ENCODE results near the gene SPON1.
"Not testable (repeated sequence)": the region's sequence is repeated elsewhere in the genome, so short reads cannot be mapped to it uniquely, and the experiment has no call there.

SPON1 gene

DNA sequence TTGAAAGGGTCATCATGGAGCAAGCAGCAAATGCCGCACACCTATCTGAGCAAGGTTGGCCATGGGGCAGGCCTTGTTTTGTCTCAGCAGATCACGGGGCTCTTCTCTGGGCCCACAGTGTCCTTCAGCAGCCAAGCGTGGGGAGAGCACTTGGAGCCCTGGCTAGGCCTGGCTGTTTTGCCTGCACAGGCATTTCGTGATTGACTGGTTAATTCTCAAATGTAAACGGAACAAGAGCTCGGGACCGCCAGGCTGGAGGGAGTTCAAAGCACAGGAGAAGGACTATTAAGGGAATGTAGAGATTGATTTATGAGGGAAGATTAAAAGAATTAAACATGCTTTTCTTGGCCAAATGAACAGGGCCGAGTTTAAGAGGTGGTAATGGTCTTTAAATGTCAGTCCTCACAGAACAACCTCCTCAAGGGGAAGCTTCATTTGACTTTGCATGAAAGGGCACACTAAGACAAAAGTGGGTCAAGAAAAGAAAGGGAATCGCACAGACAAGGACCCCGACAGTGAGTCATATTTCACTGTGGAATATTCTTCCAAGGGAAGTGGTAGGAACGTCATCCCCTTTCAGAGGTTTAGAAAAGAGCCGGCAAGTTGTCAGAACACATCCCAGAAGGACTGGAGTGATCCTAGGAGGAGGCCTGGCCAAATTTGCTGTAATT lies 20.7 kb downstream of the SPON1 start:
- DNase-seq (ENCODE audit: low read depth) = no peak

DNA sequence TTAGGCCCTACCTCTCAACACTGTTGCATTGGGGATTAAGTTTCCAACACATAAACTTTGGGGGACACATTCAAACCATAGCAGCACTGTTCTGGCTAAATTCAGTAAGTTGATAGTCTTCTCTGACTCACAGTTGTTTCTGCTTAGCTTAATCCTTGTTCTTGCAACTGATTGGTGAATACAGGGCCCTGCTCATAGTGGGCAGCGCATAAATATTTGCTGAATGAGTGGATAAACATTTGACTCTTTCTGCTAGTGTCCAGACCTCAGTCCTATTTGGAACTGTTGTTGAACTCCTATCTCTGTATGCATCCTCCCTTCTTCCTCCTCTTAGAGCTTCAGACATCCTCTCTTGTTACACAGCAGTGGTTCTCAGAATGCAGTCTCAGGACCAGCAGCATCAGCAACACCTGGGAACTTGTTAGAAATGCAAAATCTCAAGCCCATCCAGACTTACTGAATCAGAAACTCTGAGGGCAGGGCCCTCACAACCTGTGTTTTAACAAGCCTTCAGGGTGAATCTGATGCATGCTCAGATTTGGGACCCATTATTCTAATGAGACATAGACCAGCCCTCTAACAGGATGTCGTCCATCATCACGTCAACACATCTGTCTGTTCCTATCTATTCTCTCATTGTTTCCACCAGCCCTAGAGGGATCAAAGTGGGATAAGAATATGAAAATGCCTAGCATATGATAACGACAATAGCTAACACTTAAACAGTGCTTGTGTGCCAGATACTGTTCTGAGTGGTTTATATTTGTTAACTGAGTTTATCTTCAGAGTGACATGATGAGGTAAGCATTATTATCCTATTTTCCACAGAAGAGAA lies 22.3 kb downstream of the SPON1 start:
- peak; percentile 44 for DNase-seq (ENCODE audit: low read depth)

DNA sequence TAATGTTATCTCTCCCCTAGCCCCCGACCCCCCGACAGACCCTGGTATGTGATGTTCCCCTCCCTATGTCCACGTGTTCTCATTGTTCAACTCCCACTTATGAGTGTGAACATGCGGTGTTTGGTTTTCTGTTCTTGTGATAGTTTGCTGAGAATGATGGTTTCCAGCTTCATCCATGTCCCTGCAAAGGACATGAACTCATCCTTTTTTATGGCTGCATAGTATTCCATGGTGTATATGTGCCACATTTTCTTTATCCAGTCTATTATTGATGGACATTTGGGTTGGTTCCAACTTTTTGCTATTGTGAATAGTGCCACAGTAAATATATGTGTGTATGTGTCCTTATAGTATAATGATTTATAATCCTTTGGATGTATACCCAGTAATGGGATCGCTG lies 24.2 kb downstream of the SPON1 start:
- not testable (repeated sequence) for DNase-seq (ENCODE audit: low read depth)

DNA sequence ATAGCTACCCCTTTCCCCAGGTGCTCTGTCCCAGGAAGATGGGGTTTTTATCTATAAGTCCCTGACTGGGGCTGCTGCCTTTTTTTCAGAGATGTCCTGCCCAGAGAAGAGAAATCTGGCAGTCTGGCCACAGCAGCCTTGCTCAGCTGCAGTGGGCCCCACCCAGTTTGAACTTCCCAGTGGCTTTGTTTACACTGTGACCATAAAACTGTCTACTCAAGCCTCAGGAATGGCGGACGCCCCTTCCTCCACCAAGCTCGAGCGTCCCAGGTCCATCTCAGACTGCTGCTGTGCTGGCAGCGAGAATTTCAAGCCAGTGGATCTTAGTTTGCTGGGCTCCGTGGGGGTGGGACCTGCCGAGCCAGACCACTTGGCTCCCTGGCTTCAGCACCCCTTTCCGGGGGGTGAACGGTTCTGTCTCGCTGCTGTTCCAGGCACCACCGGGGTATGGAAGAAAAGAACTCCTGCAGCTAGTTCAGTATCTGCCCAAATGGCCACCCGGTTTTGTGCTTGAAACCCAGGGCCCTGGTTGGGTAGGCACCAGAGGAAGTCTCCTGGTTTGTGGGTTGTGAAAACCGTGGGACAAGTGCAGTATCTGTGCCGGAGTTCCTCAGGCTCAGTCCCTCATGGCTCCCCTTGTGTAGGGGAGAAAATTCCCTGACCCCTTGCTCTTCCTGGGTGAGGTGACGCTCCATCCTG lies 29.8 kb downstream of the SPON1 start:
- not testable (repeated sequence) for DNase-seq (ENCODE audit: low read depth)

DNA sequence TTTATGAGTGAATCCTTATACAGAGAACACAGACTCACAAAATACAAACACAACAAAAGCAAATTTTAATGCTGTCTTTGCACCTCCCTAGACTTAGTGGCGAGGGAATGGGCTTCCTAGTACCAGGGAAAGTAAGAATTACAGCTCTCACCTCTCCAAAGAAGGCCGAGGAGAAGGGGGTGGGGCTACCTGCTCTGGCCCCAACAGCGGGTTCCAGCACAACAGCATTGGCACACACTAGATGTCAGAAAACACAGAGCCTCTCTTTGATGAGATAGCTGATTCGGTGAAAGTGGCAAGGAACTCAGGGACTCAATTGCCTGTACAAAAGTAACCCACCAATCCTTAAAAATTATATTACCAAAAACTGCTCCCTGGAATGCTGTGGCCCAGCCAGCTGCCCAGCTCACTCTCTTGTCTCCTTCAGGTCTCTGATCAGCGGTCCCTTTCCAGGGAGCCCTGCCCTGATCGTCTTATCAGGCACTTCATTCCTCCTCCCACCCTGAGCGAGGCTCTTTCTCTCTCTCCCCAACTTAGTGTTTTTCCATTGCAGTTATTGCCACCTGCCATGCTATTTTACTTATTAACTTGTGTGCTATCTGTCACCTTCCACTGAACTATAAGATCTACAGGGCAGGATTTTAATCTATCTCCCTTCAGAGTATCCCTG lies 30.7 kb downstream of the SPON1 start:
- DNase-seq (ENCODE audit: low read depth) = no peak

DNA sequence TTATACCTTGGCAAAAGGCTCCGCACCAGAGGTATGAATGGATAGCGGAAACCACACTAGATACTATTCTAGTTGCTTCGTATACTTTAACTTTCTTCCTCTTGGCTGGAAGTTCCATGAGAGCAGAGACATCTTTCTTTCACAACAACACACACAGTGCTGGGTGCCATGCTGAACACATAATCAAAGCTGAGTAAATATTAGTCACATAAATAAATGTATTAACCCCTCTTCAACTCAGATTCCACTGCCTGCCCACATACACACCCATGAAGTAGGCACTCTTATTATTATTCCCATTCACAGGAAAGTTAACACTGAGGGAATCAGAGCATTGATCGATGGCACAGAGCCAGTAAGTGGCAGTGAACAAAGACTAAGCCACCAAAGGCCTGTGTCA lies 35.4 kb downstream of the SPON1 start:
- no peak for DNase-seq (ENCODE audit: low read depth)

DNA sequence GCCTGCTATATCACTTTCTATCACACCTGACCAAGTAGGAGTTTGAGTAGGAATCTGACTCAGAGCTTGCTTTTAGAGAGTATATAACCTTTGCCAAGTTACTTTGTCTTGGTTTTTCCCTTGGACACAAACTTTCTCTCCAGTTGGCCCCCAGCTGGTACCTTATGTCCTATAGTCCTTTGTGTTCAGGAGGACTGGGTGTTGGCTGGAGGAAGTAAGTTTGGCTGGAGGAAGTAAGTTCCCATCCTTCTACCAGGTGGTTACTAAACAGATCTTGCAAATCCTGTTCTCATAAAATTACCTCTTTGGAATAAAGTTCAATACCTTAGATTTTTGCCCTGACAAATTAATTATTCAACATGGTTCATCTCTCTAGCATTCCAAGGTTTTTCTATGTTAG lies 37.2 kb downstream of the SPON1 start:
- DNase-seq (ENCODE audit: low read depth) = no peak

DNA sequence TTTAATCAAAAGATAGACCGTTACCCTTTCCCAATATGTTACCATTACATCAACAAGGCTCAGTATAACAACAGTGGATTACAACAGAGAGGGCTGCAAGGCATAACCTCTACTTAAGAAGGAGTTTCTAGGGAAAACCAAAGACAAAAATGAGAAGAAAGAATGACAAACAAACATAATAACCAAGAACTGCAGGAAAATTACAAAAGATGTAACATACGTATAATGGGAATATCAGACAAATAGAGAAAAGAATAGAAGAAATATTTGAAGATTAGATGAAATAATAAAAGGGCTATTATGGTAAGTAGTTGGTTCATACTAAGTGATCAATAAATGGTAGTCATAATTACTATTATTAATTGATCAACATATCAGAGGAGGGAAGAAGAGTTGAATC lies 39.1 kb downstream of the SPON1 start:
- no peak for DNase-seq (ENCODE audit: low read depth)

DNA sequence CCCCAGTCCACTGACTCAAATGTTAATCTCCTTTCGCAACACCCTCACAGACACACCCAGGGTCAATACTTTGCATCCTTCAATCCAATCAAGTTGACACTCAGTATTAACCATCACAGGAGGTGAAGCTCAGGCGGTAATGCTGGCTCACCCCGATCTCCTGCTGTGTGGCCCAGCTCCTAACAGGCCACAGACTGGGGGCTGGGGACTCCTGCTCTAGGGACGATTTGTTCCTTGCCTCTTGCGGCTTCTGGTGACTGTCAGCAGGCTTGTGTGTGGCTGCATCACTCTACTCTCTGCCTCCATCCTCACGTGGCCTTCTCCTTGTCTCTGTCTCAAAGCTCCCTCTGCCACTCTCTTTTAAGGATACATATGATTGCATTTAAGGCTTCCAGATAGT lies 45.0 kb downstream of the SPON1 start:
- DNase-seq (ENCODE audit: low read depth) = no peak

DNA sequence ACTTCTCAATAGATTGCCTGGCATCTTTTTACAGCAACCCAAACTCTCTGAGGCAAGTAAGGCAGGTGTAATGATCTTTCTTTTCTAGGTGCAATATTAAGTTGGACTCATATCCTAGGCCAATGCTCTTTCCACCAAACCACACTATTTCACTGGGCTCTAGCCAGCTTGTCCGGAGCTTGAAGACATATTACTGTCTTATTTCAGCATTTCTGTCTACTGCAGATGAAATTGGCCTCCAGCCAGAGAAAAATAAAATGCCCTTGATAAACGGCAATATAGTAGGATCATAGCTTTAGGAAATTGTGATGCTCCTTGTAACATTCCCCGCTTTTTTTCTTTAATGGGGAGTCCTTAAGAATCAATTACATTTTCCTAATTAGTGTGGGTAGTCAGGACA lies 48.1 kb downstream of the SPON1 start:
- no peak for DNase-seq (ENCODE audit: low read depth)

DNA sequence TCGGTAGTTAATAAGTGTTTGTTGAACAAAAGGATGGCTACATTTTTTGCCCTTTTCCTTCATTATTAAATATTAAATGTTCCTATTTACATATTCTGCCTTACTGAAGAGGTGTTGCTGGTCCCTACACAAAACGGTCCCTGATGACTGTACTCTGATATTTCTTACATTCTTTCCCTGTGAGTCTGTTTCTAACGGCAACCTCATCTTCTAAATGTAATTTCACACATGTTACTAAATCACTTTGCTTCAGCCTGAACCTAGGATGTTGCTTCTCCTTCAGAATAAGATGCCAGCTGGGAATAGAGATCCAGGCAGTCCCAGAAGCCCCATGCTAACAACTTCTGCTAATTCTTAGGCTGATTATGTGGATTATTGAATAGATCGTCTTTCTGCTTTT lies 50.3 kb downstream of the SPON1 start:
- no peak for DNase-seq (ENCODE audit: low read depth)

DNA sequence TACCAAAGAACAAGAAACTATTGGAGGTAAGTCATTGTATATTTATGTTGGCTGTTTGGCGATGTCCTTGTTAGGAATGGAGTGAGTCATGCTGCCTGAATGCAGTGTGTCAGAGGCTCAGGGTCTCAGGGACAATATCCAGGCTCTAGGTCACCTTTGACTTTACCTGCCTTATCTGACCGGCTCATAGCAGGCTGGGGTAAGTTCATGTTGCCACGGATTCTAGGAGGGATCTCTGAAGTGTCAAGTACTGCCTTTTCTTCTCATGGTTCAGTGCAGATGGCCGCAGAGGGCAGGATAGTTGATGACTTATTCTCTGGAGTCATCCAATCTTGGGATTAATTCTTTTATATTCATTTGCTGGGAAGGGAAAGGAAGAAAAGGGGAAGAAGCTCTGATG lies 53.2 kb downstream of the SPON1 start:
- no peak for DNase-seq (ENCODE audit: low read depth)

DNA sequence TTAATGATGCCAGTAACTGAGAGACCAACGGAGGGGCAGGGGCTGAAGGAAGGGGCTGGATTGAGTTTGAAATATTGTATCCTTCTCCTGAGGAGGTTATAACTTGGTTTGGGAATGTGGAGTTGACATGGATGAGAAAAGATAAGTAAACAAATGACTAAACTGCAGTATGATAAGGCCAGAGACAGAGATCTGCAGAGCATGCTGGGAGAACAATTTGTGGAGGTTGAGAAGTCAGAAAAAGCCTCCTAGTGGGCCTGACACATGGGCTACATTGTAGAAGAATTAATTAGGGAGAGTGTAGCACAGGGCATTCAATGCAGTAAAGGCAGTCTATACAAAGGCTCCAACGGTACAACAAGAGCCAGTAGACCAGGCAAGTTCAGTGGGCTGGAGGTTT lies 55.9 kb downstream of the SPON1 start:
- no peak for DNase-seq (ENCODE audit: low read depth)

DNA sequence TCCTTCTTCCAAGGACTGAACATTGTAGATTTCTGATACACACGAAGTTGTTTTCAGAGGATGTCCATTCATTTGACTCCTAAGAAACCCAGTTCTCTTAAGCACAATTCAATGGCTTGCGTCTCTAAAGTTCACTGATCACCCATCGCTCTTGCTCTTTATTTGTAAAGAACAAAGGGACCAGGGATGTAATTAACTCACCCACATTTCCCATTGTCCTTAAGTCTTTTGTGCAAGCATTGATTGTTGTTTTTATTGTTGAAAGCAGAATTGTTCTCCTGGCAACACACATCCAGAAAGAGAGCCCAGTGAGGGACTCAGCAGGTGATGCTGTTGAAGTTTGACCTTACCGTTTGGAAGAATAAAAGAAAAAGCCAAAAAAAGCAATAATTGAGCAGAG lies 59.2 kb downstream of the SPON1 start:
- DNase-seq (ENCODE audit: low read depth) = no peak

DNA sequence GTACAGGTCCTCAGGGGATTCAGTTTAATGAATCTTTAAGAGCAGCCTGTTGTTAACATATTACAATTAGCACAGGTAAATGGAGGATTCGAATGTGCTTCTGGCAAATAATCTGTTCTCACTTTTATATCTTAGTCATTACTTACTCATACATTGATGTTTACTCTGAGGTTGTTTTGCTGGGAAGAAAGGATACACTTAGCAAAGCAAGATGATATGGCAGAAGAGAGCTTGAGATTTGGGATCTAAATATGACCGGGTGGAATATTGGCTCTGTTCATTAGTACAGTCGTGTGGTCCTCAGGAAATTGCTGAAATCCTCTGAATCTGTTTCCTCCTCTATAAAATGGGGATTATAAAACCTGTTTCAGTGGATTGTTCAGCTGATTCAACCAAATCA lies 59.7 kb downstream of the SPON1 start:
- no peak for DNase-seq (ENCODE audit: low read depth)

DNA sequence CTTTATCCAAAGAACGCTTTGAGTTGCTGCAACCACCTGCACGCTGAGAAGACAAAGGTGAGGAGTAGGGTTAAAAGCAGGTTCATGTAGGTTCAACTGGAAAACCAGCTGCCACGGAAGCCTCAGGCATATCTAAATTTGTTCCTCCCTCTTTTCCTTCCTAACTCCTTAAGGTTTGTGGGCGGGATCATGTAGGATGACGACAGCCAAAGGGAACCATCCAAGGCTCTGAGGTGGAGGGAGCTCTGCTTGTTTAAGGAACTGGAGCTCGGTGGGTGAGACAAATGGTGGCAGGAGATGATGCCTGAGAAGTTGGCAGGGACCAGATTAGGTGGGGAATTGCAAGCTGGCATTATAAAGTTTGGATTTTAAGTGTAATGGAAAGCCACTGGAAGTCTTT lies 60.3 kb downstream of the SPON1 start:
- no peak for DNase-seq (ENCODE audit: low read depth)

DNA sequence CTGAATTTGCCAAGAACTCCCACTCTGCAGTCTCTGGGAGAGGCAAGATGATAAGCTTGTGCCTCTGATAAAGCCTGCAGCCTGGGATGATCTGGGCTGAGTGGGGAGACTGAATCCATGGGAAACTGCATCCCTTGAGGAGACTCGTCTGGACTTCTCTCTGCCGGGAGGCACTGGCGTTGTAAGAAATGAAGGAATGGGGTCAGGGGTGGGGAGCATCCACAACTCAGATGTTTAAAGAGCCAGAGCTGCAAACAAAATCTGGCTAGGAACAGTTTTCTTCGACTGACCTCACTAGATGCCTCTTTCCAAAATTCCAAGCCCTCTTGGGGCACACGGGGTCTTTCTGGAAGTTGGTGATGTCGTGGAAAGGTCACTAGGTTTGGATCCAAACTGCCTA lies 64.4 kb downstream of the SPON1 start:
- DNase-seq (ENCODE audit: low read depth) = no peak

DNA sequence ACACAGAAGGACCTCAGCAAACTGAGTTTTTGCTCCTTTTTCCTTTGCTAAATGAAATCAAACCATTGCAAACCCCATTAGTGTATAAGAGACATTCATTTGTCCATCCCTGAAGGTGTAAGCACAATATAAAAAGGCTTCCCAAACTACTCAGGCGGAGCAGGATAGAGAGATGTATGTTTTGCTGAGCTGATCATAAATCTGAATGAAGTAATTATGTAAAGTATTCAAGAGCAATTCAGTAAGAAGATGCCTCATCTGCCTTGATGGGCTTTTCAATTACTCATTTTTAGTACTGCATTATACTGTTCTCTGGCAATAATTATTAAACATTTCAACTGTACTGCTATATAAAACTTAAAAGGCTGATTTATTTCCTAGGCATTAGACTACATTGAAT lies 65.0 kb downstream of the SPON1 start:
- DNase-seq (ENCODE audit: low read depth) = no peak

DNA sequence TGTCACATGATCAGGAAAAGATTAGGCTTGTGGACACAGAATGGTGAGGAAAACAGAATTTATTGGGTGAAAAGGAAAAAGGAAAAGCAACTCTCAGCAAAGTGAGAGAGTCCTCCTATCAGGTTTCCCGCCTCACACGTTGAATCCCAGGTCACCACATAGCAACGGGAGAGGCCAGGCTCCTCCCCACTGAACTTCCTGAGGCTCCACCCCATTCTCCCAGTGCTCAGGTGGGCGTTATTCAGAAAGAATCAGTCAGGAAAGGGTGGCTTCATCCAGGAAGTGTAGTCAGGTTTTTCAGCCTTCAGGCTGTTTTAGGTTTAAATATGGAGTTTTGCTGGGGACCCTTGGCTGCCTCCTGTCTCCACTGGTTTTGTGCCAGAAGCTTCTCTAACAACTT lies 66.9 kb downstream of the SPON1 start:
- no peak for DNase-seq (ENCODE audit: low read depth)

DNA sequence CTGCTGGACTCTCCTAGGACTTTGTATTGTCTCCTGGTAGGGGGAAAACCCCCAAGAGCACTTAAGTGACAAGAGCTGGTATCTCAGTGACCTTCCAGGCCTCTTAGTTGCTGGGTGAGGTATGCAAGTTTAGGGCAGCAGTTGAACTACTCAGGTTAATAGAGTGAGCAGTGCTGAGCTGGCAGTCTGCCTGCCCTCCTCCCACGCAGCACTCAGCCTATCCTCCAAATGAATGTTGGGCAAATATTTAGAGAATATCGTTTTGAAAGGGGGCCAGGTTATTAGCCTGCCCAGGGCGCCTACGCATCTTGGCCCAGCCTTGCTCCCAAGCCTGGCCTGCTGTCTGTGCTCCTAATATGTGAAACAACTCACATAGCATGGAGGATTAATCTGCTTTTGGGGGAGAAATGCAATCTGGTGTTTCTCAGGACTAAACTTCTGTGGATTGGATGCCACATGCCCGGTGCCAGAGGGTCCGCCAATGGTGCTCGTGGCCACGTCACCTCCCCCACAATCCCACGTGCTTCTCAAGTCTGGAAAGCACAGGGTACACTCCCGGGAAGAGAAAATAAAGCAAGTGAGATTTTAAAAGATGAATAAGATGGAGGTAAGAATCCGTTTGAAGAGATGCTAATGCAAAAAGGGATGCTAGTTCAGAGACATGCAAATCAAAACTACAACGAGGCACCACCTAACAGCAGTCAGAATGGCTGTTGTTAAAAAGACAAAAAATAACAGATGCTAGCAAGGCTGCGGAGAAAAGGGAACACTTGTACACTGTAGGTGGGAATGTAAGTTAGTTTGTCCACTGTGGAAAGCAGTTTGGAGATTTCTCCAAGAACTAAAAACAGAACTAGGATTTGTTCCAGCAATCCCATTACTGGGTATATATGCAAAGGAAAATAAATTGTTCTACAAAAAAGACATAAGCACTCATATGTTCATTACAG lies 67.7 kb downstream of the SPON1 start:
- peak; percentile 36 for DNase-seq (ENCODE audit: low read depth)

DNA sequence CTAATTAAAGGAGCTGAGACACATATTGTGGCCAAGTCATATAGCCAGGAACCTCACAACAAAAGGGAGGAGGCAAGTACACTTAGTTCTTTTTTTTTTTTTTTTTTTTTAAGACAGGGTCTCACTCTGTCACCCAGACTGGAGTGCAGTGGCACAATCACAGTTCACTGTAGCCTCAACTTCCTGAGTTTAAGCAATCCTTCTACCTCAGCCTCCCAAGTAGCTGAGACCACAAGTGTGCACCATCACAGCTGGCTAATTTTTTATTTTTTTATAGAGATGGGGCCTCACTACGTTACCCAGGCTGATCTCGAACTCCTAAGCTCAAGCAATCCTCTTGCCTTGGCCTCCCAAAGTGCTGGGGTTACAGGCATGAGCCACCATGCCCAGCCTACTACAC lies 73.0 kb downstream of the SPON1 start:
- not testable (repeated sequence) for DNase-seq (ENCODE audit: low read depth)

Measured in fibroblast of the conjunctiva (primary cell).